HG03045 (cell line): Measurements from ENCODE around the gene PCDHGA11.
"Not testable (repeated sequence)": the region's sequence is repeated elsewhere in the genome, so short reads cannot be mapped to it uniquely, and the experiment has no call there.

Experiments
- ATAC-seq: cut with Tn5 transposase; IDR thresholded peaks from one replicate; pipeline ENCODE4 v1.9.1; 2021; ENCODE audit warnings: mild to moderate bottlenecking, moderate library complexity; ENCODE audit not compliant: unreplicated experiment

Gene PCDHGA11

DNA sequence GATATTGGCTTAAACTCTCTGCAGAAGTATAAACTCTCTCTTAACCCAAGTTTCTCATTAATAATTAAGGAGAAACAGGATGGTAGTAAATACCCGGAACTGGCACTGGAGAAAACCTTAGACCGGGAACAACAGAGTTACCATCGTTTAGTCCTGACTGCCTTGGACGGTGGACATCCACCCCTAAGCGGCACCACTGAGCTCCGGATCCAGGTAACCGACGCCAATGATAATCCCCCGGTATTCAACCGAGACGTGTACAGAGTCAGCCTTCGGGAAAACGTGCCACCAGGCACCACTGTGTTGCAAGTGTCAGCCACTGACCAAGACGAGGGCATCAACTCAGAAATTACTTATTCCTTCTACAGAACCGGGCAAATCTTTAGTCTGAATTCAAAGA is 22.2 kb upstream of the PCDHGA11 start:
- no peak for ATAC-seq

DNA sequence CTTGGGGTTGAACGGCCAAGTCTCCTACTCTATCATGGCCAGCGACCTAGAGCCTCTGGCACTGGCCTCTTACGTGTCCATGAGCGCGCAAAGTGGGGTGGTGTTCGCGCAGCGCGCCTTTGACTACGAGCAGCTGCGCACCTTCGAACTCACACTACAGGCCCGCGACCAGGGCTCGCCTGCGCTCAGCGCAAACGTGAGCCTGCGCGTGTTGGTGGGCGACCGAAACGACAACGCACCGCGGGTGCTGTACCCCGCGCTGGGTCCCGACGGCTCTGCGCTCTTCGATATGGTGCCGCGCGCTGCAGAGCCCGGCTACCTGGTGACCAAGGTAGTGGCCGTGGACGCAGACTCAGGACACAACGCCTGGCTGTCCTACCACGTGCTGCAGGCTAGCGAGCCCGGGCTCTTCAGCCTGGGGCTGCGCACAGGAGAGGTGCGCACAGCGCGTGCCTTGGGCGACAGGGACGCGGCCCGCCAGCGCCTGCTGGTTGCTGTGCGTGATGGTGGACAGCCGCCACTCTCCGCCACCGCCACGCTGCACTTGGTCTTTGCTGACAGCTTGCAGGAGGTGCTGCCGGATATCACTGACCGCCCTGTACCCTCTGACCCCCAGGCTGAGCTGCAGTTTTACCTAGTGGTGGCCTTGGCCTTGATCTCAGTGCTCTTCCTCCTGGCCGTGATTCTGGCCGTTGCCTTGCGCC is 21.1 kb upstream of the PCDHGA11 start:
- no peak for ATAC-seq

DNA sequence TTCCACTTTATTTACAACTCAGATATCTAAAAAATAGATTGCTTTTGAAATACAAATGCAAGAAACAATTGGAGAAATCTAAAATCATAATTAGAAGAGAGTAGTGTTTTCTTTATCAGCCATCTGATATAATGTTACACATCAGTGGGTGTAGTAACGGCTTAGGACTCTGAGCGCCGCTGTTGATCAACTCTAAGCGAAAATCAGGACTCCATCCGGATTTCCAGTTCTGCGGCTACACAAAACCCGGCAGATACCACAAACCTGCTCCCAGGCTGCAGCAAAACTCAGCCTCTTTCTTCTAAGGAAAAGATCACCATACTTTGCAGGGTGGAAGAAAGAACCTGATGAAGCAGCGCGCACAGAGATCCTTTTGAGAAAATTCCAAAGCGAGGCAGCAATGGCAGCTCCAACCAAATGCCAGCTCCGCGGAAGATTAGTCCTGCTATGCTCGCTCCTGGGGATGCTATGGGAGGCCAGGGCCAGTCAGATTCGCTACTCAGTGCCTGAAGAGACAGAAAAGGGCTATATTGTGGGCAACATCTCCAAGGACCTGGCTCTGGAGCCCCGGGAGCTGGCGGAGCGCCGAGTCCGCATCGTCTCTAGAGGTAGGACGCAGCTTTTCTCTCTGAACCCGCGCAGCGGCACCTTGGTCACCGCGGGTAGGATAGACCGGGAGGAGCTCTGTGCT is 18.2 kb upstream of the PCDHGA11 start, which contains the start of gene PCDHGA9:
Gene PCDHGA9 (plus strand): TSS at position 226 of the 691 bp plus-strand sequence. CDS start 175 bp downstream, at position 401.
- ATAC-seq = no peak

DNA sequence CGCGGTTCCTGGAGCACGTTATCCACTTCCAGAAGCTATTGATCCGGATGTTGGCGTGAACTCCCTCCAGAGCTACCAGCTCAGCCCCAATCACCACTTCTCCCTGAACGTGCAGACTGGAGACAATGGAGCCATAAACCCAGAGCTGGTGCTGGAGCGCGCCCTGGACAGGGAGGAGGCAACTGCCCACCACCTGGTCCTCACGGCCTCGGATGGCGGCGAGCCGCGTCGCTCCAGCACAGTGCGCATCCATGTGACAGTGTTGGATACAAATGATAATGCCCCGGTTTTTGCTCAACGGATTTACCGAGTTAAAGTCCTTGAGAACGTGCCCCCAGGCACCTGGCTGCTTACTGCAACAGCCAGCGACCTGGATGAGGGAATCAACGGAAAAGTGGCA is 17.5 kb upstream of the PCDHGA11 start:
- no peak for ATAC-seq

DNA sequence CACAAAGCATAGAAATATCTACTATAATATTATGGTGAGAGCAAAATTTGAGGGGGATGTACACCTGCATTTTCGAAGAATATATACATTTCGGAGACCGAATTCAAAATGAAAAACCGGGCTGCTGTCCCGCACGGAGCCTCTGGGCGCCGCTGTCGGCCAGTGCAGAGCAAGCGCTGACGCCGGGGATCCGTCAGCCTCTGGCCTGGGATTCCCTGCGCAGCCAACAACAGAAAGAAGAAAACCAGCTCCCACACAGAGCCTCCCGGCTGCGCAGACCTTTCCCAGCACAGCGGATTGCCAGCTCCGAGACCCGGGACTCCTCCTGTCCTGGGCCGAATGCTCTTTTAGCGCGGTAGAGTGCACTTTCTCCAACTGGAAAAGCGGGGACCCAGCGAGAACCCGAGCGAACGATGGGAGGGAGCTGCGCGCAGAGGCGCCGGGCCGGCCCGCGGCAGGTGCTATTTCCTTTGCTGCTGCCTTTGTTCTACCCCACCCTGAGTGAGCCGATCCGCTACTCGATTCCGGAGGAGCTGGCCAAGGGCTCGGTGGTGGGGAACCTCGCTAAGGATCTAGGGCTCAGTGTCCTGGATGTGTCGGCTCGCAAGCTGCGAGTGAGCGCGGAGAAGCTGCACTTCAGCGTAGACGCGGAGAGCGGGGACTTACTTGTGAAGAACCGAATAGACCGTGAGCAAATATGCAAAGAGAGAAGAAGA is 12.9 kb upstream of the PCDHGA11 start, which contains the start of gene PCDHGB6:
Gene PCDHGB6 (plus strand): TSS at position 232 of the 716 bp plus-strand sequence. CDS start 182 bp downstream, at position 414.
- ATAC-seq = not testable (repeated sequence)

DNA sequence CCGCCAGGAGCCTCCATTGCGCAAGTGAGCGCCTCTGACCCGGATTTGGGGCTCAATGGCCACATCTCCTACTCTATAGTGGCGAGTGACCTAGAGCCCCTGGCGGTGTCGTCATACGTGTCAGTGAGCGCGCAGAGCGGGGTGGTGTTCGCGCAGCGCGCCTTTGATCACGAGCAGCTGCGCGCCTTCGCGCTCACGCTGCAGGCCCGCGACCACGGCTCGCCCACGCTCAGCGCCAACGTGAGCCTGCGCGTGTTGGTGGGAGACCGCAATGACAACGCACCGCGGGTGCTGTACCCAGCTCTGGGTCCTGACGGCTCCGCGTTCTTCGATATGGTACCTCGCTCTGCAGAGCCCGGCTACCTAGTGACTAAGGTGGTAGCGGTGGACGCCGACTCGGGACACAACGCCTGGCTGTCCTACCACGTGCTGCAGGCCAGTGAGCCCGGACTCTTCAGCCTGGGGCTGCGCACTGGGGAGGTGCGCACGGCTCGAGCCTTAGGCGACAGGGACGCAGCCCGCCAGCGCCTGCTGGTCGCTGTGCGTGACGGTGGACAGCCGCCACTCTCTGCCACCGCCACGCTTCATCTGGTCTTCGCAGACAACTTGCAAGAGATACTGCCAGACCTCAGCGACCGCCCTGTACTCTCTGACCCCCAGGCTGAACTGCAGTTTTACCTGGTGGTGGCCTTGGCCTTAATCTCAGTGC is 11.1 kb upstream of the PCDHGA11 start:
- no peak for ATAC-seq

DNA sequence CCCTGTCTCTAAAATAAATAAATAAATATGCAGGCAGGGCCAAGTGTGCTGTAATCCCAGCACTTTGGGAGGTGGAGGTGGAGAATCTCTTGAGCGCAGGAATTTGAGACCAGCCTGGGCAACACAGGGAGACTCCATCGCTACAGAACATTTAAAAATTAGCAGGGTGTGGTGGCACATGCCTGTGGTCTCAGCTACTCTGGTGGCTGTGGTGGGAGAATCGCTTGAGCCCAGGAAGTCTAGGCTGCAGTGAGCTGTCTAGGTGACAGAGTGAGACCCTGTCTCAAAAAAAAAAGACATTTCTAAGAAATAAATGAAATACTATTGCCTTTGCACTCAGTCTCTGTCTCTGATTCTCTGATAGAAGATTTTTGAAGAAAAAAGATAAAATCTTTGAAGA is 9.3 kb upstream of the PCDHGA11 start:
- ATAC-seq = no peak

DNA sequence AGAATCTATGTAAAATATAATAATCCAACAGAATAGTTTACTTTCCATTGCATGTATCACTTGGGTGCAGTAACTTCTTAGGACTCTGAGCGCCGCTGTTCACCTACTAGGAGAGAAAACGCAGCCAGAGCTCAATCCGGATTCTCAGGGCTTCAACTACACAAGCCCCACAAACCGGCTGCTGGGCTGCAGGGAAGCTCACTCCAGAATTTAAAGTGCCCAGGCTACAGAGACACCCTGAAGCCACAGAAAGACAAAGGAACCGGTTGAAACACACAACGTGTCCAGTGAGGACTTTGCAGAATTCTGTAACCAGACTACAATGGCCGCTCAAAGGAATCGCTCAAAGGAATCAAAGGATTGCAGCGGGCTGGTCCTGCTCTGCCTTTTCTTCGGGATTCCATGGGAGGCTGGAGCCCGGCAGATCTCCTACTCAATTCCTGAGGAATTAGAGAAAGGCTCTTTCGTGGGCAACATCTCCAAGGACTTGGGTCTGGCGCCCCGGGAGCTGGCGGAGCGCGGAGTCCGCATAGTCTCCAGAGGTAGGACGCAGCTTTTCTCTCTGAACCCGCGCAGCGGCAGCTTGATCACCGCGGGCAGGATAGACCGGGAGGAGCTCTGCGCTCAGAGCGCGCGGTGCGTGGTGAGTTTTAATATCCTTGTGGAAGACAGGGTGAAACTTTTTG is 7.9 kb upstream of the PCDHGA11 start, which contains the start of gene PCDHGA10:
Gene PCDHGA10 (plus strand): TSS at position 134 of the 686 bp plus-strand sequence. CDS start 189 bp downstream, at position 323.
- ATAC-seq = peak; percentile 59

DNA sequence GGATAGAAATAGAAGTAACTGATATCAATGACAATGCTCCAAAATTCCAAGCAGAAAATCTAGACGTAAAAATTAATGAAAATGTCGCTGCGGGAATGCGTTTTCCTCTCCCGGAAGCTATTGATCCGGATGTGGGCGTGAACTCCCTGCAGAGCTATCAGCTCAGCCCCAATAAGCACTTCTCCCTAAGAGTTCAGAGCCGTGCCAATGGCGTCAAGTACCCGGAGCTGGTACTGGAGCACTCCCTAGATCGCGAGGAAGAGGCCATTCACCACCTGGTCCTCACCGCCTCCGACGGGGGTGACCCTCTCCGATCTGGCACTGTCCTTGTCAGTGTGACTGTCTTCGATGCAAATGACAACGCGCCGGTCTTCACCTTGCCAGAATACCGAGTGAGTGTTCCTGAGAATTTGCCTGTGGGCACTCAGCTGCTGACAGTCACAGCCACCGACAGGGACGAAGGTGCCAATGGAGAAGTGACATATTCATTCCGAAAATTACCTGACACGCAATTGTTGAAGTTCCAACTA is 7.2 kb upstream of the PCDHGA11 start:
- ATAC-seq = no peak

DNA sequence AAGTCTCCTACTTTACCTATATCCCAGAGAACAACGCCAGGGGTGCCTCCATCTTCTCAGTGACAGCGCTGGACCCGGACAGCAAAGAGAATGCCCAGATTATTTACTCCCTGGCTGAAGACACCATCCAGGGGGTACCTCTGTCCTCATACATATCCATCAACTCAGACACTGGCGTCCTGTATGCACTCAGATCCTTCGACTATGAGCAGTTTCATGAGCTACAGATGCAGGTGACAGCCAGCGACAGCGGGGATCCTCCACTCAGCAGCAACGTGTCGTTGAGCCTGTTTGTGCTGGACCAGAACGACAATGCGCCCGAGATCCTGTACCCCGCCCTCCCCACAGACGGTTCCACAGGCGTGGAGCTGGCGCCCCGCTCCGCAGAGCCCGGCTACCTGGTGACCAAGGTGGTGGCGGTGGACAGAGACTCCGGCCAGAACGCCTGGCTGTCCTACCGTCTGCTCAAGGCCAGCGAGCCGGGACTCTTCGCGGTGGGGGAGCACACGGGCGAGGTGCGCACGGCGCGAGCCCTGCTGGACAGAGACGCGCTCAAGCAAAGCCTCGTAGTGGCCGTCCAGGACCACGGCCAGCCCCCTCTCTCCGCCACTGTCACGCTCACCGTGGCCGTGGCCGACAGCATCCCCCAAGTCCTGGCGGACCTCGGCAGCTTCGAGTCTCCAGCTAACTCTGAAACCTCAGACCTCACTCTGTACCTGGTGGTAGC is 6.1 kb upstream of the PCDHGA11 start:
- not testable (repeated sequence) for ATAC-seq

DNA sequence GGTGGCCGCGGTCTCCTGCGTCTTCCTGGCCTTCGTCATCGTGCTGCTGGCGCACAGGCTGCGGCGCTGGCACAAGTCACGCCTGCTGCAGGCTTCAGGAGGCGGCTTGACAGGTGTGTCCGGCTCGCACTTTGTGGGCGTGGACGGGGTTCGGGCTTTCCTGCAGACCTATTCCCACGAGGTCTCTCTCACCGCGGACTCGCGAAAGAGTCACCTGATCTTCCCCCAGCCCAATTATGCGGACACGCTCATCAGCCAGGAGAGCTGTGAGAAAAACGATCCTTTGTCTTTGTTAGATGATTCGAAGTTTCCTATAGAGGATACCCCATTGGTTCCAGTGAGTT is 5.6 kb upstream of the PCDHGA11 start:
- not testable (repeated sequence) for ATAC-seq

DNA sequence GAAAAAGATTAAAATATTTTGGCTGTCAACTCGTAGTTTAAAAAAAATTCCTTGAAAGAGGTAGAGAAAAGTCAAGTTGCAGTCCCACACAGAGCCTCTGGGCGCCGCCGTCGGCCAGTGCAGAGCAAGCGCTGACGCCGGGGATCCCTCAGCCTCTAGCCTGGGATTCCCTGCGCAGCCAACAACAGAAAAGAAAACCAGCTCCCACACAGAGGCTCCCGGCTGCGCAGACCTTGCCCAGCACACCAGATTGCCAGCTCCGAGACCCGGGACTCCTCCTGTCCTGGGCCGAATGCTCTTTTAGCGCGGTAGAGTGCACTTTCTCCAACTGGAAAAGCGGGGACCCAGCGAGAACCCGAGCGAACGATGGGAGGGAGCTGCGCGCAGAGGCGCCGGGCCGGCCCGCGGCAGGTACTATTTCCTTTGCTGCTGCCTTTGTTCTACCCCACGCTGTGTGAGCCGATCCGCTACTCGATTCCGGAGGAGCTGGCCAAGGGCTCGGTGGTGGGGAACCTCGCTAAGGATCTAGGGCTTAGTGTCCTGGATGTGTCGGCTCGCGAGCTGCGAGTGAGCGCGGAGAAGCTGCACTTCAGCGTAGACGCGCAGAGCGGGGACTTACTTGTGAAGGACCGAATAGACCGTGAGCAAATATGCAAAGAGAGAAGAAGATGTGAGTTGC is 3.2 kb upstream of the PCDHGA11 start, which contains the start of gene PCDHGB7:
Gene PCDHGB7 (plus strand): TSS at position 184 of the 679 bp plus-strand sequence. CDS start 183 bp downstream, at position 367.
- peak; percentile 83 for ATAC-seq

DNA sequence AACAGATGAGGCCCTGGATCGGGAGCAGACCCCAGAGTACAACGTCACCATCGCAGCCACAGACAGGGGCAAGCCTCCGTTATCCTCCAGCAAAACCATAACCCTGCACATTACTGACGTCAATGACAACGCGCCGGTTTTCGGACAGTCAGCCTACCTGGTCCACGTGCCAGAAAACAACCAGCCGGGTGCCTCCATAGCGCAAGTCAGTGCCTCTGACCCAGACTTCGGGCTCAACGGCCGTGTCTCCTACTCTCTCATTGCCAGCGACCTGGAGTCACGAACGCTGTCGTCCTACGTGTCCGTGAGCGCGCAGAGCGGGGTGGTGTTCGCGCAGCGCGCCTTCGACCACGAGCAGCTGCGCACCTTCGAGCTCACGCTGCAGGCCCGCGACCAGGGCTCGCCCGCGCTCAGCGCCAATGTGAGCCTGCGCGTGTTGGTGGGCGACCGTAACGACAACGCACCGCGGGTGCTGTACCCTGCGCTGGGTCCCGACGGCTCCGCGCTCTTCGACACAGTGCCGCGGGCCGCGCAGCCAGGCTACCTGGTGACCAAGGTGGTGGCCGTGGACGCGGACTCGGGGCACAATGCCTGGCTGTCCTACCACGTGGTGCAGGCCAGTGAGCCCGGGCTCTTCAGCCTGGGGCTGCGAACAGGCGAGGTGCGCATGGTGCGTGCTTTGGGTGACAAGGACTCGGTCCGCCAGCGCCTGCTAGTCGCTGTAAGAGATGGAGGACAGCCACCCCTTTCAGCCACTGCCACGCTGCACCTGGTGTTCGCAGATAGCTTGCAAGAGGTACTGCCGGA is 1.6 kb upstream of the PCDHGA11 start:
- ATAC-seq = no peak

DNA sequence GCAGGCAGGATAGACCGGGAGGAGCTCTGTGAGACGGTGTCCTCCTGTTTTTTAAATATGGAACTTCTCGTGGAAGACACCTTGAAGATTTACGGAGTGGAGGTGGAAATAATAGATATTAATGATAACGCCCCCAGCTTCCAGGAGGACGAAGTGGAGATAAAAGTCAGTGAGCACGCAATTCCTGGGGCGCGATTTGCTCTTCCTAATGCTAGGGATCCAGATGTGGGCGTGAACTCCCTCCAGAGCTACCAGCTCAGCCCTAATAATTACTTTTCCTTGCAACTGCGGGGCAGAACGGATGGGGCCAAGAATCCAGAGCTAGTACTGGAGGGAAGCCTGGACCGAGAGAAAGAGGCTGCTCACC is 621 bp downstream of the PCDHGA11 start:
- ATAC-seq = no peak

DNA sequence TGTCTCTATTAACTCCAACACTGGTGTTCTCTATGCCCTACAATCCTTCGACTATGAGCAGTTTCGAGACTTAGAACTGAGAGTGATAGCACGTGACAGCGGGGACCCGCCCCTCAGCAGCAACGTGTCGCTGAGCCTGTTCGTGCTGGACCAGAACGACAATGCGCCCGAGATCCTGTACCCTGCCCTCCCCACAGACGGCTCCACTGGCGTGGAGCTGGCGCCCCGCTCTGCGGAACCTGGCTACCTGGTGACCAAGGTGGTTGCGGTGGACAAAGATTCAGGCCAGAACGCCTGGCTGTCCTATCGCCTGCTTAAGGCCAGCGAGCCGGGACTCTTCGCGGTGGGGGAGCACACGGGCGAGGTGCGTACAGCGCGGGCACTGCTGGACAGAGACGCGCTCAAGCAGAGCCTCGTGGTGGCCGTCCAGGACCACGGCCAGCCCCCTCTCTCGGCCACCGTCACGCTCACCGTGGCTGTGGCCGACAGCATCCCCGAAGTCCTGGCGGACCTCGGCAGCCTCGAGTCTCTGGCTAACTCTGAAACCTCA is 2.0 kb downstream of the PCDHGA11 start:
- ATAC-seq = no peak

DNA sequence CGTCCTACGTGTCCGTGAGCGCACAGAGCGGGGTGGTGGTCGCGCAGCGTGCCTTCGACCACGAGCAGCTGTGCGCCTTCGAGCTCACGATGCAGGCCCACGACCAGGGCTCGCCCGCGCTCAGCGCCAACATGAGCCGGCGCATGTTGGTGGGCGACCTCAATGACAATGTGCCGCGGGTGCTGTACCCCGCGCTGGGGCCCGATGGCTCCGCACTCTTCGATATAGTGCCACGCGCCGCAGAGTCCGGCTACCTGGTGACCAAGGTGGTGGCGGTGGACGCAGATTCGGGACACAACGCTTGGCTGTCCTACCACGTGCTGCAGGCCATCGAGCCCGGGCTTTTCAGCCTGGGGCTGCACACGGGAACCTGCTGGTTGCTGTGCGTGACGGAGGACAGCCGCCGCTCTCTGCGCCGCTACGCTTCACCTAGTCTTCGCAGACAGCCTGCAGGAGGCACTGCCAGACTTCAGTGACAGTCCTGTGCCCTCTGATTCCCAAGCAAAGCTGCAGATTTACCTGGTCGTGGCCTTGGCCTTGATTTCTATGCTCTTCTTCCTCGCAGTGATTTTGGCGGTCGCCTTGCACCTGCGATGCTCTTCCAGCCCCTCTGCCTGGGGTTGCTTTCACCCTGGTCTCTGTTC is 7.1 kb downstream of the PCDHGA11 start:
- no peak for ATAC-seq
